Chondrocyte (in vitro differentiated cells): ENCODE measurements around the gene SLC35D3. TPM values are rescaled to one million over a fixed set of nuclear protein-coding genes. Genes with fewer than 3 reads are reported as not detected.

Experiments used
- DNase-seq: peaks from one replicate; pipeline ENCODE4 v3.0.0; 2021; ENCODE audit warnings: mixed read lengths, low spot score
- H3K27ac Mint-ChIP-seq: one replicate; pipeline ENCODE4 v1.8.0; 2021; ENCODE audit warnings: mild to moderate bottlenecking, moderate library complexity, mixed read lengths; ENCODE audit not compliant: unreplicated experiment
- H3K27me3 Mint-ChIP-seq: 2 replicates; pipeline ENCODE4 v1.8.0; 2021; ENCODE audit warnings: low read depth, mixed read lengths
- H3K36me3 Mint-ChIP-seq: 2 replicates; pipeline ENCODE4 v1.8.0; 2021; ENCODE audit warnings: low read depth, mixed read lengths
- H3K4me1 Mint-ChIP-seq: 2 replicates; pipeline ENCODE4 v1.8.0; 2021; ENCODE audit warnings: low read depth, mild to moderate bottlenecking, mixed read lengths
- H3K4me3 Mint-ChIP-seq: one replicate; pipeline ENCODE4 v1.8.0; 2021; ENCODE audit warnings: mild to moderate bottlenecking, moderate library complexity, mixed read lengths; ENCODE audit not compliant: unreplicated experiment
- H3K9me3 Mint-ChIP-seq: 2 replicates; pipeline ENCODE4 v1.8.0; 2021; ENCODE audit warnings: low read depth, mixed read lengths
- total RNA-seq: library from RNA; stranded (reverse); gene quantifications from 3 replicates; pipeline ENCODE4 v1.2.1, GENCODE V29; 2021
- TF ChIP-seq, protein P1 (sequence below): fragments of 200-600 bp; sonication (generic); IDR thresholded peaks from 2 replicates; pipeline ENCODE4 v1.5.0; 2021; ENCODE audit warnings: antibody characterized with exemption, mild to moderate bottlenecking, moderate library complexity

Gene SLC35D3
- total RNA-seq, 1 donor from 2014 or later, result not detected

- Mint-ChIP-seq H3K36me3 (no peaks in the 10 kb centered on the region), H3K4me3 (no peak overlapping the region), H3K27me3 (peaks cover 6% of the 10 kb centered on the region), H3K9me3 (no peaks in the 10 kb centered on the region), H3K27ac (no peak overlapping the region), H3K4me1 (peaks cover 5% of the 10 kb centered on the region)
- DNase-seq, result no peak
- TF ChIP-seq, protein P1, sequence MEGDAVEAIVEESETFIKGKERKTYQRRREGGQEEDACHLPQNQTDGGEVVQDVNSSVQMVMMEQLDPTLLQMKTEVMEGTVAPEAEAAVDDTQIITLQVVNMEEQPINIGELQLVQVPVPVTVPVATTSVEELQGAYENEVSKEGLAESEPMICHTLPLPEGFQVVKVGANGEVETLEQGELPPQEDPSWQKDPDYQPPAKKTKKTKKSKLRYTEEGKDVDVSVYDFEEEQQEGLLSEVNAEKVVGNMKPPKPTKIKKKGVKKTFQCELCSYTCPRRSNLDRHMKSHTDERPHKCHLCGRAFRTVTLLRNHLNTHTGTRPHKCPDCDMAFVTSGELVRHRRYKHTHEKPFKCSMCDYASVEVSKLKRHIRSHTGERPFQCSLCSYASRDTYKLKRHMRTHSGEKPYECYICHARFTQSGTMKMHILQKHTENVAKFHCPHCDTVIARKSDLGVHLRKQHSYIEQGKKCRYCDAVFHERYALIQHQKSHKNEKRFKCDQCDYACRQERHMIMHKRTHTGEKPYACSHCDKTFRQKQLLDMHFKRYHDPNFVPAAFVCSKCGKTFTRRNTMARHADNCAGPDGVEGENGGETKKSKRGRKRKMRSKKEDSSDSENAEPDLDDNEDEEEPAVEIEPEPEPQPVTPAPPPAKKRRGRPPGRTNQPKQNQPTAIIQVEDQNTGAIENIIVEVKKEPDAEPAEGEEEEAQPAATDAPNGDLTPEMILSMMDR, result no peak
These were observed 38.7 kb downstream of the SLC35D3 start for GRCh38 chr6:136960781-136961180.

GRCh38 chr6:136961848-136962247 is 39.7 kb downstream of the SLC35D3 start:
- TF ChIP-seq, protein P1, result no peak
- no peak overlapping the region for H3K4me3 Mint-ChIP-seq
- DNase-seq, result no peak
- H3K4me1 Mint-ChIP-seq, result peaks cover 2% of the 10 kb centered on the region
- no peaks in the 10 kb centered on the region for H3K36me3 Mint-ChIP-seq
- peaks cover 11% of the 10 kb centered on the region for H3K27me3 Mint-ChIP-seq
- H3K9me3 Mint-ChIP-seq, result no peaks in the 10 kb centered on the region
- no peak overlapping the region for H3K27ac Mint-ChIP-seq

GRCh38 chr6:136962661-136963060 is 40.6 kb downstream of the SLC35D3 start:
- no peak overlapping the region for H3K27ac Mint-ChIP-seq
- TF ChIP-seq, protein P1, result no peak
- no peak overlapping the region for H3K4me3 Mint-ChIP-seq
- H3K36me3 Mint-ChIP-seq, result no peaks in the 10 kb centered on the region
- peaks cover 14% of the 10 kb centered on the region for H3K27me3 Mint-ChIP-seq
- no peaks in the 10 kb centered on the region for H3K4me1 Mint-ChIP-seq
- DNase-seq, result no peak
- no peaks in the 10 kb centered on the region for H3K9me3 Mint-ChIP-seq

- H3K4me3 Mint-ChIP-seq, result no peak overlapping the region
- H3K4me1 Mint-ChIP-seq, result peaks cover 1% of the 10 kb centered on the region
- peaks cover 12% of the 10 kb centered on the region for H3K27me3 Mint-ChIP-seq
- H3K9me3 Mint-ChIP-seq, result no peaks in the 10 kb centered on the region
- H3K36me3 Mint-ChIP-seq, result no peaks in the 10 kb centered on the region
- TF ChIP-seq, protein P1, result no peak
- no peak overlapping the region for H3K27ac Mint-ChIP-seq
- DNase-seq, result no peak
These were observed 41.2 kb downstream of the SLC35D3 start for GRCh38 chr6:136963259-136963658.

DNA sequence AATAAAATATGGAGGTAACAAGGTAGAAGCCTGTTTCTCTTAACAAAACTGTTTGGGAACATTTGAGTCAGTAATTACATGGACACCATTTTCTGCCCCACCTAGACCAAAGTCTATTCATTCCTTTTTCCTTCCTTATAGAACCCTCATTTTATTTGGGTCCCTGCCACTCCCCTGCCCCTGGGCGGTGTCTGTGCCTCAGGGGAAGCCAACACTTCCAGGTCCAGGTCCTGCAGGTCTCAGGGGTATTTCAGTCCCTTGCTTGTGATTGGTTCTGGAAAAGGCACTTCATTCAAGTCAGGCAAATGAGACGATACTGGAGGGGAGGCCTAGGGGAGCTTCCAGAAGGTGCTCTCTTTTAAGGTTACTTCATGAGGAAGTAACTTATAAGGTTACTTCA is 42.3 kb downstream of the SLC35D3 start:
- no peak for DNase-seq
- Mint-ChIP-seq H3K4me3 (no peak overlapping the region), H3K36me3 (no peaks in the 10 kb centered on the region), H3K9me3 (no peaks in the 10 kb centered on the region), H3K27me3 (peaks cover 8% of the 10 kb centered on the region), H3K4me1 (peaks cover 2% of the 10 kb centered on the region), H3K27ac (no peak overlapping the region)
- TF ChIP-seq, protein P1, result no peak
